ENCODE results near the gene HSD17B4.
"Not testable (repeated sequence)": the region's sequence is repeated elsewhere in the genome, so short reads cannot be mapped to it uniquely, and the experiment has no call there.

The HSD17B4 gene, protein sequence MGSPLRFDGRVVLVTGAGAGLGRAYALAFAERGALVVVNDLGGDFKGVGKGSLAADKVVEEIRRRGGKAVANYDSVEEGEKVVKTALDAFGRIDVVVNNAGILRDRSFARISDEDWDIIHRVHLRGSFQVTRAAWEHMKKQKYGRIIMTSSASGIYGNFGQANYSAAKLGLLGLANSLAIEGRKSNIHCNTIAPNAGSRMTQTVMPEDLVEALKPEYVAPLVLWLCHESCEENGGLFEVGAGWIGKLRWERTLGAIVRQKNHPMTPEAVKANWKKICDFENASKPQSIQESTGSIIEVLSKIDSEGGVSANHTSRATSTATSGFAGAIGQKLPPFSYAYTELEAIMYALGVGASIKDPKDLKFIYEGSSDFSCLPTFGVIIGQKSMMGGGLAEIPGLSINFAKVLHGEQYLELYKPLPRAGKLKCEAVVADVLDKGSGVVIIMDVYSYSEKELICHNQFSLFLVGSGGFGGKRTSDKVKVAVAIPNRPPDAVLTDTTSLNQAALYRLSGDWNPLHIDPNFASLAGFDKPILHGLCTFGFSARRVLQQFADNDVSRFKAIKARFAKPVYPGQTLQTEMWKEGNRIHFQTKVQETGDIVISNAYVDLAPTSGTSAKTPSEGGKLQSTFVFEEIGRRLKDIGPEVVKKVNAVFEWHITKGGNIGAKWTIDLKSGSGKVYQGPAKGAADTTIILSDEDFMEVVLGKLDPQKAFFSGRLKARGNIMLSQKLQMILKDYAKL

DNA sequence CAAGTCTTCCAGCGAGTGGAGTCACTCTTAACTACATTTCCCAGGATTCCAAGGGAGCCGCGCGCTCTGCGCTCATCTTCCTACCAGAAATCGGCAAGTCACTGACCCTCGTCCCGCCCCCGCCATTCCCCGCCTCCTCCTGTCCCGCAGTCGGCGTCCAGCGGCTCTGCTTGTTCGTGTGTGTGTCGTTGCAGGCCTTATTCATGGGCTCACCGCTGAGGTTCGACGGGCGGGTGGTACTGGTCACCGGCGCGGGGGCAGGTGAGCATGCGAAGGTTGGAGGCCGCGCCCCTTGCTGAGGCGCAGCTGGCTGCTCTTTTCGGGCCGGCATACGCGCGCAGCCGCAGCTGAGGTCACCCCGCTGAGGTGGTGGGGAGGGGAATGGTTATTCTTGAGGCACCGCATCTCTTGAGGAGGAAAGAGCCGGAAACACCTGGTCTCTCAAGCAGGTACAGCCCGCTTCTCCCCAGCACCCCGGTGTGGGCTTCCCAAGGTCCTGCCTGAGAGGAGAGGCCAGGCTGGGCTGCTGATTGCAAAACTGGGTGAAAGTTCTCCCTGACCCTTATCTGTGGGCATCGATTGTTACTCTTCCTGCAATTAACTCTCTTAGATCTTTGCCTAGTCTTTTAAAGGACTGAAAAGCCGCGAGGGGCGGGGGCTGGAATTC, at the start of gene HSD17B4:
Gene HSD17B4 (plus strand): TSS at position 125 of the 667 bp plus-strand sequence. CDS start 79 bp downstream, at position 204.
- peak; percentile 39 for DNase-seq

DNA sequence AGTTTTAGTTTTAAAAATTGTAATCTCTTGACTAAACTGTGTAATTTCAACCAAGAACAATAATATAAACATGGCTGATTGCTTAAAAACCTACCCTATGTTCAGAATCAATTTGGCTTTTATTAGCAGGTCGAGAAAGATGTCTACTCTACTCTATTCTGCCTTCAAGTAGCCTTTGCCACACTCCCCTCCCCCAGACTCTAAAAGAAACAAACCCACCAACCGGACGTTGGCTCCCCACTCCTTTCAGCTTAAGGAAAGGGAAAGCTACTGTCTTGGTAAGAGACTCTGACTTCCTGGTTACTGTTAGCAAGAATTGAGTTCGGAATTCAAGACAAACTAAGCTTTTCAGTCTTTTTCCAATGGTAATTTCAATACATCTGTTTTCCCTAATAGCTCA, 49.7 kb upstream of the HSD17B4 start:
- DNase-seq = no peak

DNA sequence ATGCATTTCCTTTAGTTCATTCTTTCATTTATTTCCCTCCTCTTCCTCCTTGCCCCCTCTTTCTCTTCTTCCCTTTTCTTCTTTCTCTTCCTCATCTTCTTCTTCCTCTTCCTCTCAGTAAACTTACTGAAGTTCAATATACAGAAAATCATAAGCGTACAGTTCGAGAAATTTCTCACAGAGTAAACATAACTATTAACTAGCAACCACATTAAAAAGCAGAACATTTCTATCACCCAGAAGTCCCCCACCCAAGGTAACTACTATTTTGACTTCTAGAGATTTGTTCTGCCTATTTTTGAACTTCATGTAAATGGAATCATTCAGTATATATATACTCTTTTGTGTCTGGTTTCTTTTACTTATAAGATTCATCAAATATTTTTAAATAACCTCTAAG, 48.3 kb upstream of the HSD17B4 start:
- DNase-seq = no peak

DNA sequence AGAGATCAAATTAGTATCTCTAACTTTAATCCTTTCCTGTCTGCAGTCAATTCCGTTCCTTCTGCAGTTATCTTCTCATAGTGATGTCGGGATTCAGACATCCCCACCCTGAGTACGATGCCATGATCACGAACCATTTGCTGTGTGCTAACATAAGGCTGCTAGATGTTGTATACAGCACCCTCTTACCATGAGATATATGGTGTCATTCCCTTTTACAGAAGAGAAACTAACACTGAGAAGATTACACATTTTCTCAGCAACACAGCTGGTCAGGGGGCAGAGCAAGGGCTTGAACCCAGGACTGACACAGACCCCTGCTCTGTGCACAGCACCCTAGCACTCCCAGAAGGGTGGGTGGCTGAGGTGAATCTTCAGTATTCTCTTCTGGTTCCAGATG, 46.9 kb upstream of the HSD17B4 start:
- no peak for DNase-seq

DNA sequence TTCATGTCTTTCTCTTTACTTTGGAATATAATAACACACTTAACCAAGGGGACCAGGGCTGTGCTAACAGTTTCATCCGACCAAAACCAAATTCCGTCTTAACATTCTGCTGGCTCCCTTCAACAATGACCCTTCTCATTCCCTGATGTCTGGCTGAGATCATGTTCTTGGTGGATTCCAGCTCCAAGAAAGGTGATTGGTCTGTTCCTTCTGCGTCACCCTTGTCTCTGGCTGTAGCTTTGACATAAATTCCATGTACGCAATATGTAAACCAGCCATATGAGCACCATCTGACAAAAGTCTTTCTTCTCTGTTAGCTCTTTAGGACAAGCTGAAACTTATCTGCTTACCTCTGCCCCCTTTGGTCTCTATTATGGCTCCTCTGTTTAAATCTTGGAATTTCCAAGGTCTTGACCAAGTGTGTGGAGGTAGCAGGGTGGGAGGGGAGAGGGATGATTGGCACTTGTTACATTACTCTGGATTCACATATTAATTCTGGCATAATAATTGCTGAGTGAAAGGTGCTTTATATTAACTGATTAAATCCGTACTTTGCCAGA, 45.7 kb upstream of the HSD17B4 start:
- no peak for DNase-seq

DNA sequence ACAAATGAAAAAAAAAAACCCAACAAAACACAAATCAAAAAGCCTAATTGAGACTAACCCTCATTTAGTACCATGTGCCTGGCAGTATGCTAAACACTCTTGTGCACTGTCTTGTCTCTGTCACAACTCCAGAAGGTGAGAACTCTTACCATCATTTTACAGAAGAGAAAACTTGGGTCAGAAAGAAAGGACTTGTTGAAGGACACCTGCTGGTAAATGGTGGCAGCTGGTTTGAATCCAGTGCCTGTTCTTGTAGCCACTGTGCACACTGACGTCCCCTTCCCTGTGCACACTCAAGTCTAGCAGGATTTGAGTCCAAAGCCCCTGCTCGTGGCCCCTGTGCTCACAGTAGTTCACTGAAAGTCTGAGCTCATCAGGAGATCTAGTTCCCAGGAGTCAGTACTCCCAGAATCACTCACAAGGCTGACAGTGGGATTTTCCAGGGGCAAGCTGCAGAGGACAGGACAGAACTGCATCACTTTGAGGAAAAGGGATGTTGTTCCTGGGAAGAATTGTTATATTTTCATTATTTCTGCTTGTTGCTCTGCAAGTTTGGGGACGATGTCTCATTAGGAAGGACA, 43.0 kb upstream of the HSD17B4 start:
- DNase-seq = no peak

DNA sequence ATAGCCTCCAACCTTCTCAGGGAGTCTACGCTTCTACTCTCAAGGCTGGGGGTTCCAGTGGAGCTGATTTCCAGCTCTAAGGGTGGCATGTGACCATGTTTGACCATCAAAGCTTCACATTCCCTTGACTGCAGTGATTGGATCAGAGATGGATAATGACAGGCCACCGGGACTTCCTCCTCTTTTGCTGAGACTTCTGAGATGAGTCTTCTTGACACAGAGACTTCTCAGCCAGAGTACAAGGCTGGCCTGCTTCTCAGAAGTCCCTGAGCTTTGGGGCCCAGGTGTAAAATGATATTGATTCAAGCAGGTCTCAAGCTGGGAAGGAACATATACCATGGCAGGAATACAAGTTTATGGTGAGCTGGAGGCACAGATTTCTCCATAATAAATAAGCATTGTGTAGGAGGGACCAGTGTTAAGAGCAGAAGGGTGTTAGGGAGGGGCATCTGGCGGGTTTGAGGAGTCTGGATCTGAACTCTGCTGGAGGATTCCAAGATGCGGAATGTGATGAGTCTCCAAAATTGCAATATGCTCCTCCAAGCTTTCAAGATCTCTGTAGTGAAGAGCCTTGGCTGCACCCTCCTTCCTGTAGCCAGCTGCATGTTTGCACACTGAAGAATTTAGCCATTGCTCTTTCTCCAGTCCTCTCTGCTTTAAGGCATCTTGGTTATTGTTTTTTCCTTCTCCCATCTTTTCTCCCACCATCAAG, 41.7 kb upstream of the HSD17B4 start:
- DNase-seq = no peak

DNA sequence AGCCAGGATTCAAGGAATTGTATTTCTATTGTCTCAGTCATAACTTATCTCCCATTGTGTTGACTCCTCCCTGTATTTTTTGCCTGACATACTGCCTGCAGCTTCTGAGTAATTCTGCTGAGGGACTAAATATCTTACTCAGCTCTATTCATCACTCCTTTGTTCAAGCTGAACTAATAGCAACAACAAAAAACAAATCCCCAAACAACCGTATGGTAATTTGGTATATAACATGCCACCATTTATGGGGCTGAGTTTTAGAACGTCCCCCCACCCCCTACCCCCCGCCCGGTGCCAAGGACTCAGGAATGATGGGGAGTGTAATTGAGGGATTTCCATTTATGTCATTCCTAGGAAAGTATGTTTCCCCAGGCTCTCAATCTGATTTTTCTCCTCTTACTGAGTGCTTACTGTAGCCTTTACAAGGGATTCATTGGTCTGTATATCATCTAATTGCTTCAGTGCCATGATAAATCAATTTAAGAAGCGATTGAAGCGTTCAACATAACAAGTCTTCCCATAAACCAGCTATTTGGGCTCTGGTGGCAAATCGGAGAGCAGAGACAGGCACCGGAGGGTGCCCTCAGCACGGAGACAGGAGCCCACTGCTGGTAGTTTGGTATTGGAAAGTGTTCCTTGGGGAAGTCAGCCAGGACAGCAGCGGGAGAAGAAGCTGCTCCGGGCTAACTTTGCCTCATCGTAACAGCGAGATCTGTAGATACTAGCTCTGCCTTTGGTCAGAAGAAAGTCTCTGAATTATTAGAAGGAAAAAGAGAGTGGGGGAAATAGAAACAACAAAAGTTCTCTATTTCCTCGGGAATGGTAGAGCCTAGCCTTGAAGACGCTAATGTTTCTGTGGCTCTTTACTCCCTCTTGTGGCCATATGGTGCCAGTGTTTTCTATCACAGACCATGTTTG, 40.7 kb upstream of the HSD17B4 start:
- DNase-seq = peak; percentile 57

DNA sequence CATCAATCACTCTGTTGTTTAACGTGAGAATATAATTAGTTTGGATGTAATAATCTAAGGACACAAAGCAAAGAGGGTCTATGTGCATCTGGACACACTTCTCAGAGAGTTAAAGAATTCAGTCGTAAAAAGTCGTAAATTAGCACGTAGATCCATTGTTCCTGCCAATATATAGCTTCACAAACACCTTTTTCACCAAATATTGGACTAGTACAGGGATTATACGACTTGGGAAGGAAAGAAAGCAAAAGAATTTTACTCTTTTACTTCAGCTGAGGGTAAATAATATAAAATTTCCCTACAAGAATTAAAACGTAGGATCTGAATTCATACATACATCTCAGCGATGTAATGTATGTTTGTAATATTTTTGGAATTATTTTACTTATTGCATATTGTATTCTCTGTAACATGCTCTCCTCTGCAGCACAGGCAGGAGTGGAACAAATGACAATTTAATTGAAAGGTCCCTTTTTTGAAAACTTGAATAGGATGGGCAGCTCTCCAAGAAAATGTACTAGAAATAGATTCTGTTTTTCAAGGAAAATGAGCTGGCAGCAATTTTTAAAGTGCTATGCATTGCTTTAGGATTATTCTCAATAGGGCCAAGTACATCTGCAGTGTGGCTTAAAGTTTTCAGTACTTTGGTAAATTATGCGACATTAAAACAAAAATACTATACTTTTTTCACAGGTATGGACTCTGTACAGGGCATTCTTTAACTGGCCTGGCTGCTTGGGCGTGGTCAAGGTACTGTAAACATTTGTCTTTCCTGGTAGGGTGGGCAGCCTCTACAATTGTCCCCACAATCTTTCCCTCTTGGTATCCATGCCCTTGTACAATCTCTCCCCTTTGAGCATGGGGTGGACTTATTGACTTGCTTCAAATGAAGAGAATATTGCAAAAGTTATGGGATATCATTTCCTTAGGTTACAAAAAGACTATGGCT, 39.7 kb upstream of the HSD17B4 start:
- DNase-seq = no peak

DNA sequence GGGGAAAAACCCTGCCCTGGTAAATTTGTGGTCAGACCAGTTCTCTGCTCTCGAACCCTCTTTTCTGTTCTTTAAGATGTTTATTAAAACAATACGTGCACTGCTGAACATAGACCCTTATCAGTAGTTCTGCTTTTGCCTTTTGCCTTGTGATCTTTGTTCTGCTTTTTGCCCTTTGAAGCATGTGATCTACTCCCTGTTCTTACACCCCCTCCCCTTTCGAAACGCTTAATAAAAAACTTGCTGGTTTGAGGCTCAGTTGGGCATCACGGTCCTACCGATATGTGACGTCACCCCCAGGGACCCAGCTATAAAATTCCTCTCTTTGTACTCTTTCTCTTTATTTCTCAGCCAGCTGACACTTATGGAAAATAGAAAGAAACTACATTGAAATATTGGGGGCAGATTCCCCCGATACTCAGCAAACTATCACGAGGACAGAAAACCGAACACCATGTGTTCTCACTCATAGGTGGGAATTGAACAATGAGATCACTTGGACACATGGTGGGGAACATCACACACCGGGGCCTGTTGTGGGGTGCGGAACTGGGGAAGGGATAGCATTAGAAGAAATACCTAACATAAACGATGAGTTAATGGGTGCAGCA, 38.1 kb upstream of the HSD17B4 start:
- DNase-seq = not testable (repeated sequence)

DNA sequence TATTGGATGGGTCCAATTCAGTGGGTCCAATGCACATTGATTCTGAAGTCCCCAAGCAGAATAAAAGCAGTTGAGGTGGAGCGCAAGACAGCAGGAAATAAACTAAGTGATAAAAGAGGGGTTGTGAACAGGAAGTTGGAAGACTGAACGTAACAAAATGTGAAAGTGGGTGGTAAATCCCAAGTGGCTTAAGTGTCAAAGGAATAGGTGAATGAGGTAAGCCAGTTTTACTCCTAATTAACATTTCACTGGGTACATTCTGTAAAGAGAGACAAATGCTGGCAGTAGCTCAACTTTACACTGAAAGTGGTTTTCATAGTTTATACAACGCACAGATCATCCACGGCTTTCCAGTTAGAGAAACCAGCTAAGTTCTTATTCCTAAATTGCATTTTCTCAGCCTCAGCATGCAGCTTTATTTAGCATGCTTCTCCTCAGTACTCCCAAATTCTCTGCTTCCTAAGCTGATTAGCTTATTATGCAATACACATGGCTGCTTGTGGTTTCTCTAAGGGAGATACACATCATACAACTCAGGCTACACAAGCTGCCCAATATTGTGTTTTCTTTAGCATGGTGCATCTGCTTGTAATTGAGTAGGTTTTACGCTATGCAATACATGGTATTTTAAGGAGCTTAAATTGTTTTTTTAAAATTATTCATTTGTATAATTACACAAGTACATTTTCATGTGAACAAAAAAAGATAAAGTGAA, 34.2 kb upstream of the HSD17B4 start:
- DNase-seq = no peak

DNA sequence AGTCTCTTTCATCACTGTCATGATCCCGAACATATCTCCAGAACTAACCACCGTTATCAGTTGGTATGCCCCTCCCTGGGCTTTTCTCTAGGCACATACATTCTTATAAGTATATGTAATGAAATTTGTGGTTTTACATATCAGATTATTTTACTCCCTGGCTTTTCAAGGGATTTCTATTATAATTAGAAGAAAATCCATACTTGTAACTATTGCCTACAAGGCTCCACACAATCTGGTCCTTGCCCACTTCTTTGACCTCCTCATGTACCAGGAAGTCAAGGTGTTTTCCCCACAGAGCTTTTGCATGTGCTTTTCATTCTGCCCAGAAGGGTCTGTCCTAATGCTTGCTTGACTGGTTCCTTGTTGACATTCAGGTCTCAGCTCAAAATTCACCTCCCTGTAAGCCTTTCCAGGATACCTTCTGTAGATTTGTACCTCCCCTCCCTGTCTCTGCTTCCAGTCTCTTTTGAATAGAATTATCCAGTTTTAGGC, 33.6 kb upstream of the HSD17B4 start:
- DNase-seq = no peak

DNA sequence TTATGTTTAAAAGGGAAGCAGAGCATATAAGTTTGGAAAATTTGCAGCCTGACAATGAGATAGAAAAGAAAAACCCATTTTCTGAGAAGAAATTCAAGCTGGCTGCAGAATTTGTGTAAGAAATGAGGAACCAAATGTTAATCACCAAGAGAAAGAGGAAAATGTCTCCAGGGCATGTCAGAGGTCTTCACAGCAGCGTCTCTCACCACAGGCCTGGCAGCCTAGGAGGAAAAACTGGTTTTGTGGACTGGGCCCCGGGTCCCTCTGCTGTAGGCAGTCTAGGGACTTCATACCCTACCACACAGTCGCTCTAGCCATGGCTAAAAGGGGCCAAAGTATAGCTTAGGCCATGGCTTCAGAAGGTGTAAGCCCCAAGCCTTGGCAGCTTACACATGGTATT, 32.1 kb upstream of the HSD17B4 start:
- DNase-seq = no peak

DNA sequence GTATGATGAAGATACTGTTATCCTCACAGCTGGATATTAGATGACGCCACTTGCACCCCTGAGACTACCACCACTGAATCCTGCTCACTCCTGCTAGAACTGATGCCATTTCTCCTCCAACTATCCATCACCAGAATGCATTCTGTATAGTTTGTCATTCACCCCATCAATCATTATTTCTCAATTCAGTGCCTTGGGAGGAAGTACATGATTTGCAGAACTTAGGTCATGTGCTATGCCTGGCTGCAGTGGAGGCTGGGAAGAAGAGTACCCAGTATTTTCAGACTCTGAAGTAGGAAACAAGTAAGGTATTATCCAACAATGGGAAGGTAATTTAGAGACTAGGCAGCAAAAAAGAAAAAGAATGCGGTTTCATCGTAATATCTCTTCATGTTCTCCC, 26.2 kb upstream of the HSD17B4 start:
- no peak for DNase-seq

DNA sequence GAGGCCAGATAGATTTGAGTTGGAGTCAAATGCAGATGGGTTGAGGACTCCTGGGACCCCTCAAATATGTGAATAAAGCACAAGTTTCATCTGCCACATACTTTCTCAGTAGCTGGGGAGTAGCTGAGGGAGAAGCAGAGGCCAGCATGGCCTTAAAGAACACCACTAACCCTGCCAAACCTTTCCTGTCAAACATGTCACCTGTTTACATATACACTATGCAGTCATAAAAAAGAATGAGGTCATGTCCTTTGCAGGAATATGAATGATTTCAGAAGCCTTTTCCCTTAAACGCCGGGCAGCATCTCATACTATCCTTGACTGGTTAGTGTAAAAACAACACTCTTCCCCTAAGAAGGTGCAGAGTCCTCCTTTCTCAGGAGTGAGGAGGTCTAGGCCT, 25.2 kb upstream of the HSD17B4 start:
- no peak for DNase-seq

DNA sequence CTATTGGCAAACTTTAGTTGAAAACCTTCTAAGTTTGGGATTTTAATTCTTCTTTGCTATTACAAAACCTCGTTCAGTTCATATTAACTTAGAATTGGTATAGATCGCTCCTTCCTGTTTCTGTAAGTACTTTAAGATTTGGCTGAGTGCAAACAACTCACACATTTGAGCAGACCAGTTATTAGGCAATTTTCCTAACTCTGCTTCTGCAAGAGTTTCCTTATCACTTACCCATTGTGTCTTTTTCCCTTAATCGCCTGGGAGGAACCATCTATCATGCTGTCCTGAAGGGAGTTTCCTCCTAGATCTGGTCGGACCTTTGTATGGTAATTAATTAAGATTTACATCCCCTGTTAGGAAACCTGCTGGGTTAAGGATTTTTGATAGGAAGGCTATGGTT, 24.7 kb upstream of the HSD17B4 start:
- not testable (repeated sequence) for DNase-seq

DNA sequence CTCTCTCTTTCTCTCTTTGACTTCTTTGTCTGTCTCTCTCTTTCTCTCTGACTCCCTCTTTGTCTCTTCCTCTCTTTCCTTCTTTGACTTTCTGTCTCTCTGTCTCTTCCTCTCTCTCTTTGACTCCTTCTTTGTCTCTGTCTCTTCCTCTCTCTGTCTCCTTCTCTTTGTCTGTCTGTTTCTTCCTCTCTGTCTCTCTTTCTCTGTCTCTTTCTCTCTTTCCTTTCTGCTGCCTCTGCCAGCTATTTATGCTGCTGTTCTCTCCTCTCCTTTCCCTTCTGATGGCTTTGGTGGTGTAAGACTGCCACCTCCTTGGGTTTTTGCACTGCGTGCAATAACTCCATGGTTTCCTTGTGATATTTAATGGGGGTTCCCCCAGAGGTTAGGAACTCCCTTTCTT, 24.1 kb upstream of the HSD17B4 start:
- not testable (repeated sequence) for DNase-seq

DNA sequence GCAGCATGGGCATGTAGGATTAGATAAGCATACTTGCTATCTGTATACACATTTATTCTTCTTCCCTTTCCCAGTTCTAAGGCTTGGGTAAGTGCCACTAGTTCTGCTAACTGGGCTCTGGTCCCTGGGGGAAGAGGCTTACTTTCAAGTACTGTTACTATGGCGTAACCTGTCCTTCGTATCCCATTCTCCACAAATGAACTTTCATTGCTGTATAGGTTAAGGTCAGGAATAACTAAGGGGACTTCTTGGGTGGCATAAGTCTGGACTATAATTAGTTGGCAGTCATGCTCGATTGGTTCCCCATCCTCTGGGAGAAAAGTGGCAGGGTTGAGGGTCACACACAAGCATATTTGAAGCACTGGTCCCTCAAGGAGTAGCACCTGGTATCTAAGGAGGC, 23.7 kb upstream of the HSD17B4 start:
- DNase-seq = not testable (repeated sequence)
